ENCODE data around the gene ANXA2R. TPM values are rescaled to one million over a fixed set of nuclear protein-coding genes. Genes with fewer than 3 reads are reported as not detected.

The ANXA2R gene
- total and polyA plus RNA-seq, 9 donors = 1.1 to 2.7 (median 1.6) TPM

- Histone ChIP-seq H3K9me3 (no peaks in the 10 kb centered on the region), H3K36me3 (no peaks in the 10 kb centered on the region), H3K4me1 (ENCODE audit: insufficient read depth) (peaks cover 4% of the 10 kb centered on the region), H3K4me3 (peak overlapping the region; percentile 26), H3K27me3 (no peaks in the 10 kb centered on the region), H3K27ac (no peak overlapping the region)
- TF ChIP-seq POLR2A (IDR thresholded peaks at IDR 0.05) (no peak), CTCF (IDR thresholded peaks at IDR 0.05) (no peak), EP300 (IDR thresholded peaks at IDR 0.05) (no peak)
- no peak for DNase-seq
- intact Hi-C loops (cut with DNase I) = no loop called here
- WGBS, 3 donors = 33 to 44% (median 43%) methylated on average over 6 of the region's 6 CpGs
These were observed 20.9 kb downstream of the ANXA2R start for GRCh38 chr5:43019291-43019613.

GRCh38 chr5:43017428-43017815, 22.7 kb downstream of the ANXA2R start:
- peak in 1 of 3 donors; percentile 19 for TF ChIP-seq CTCF (IDR thresholded peaks at IDR 0.05)
- no peak for TF ChIP-seq POLR2A (IDR thresholded peaks at IDR 0.05)
- no peaks in the 10 kb centered on the region for H3K36me3 ChIP-seq
- H3K4me3 ChIP-seq = peak overlapping the region; percentile 42
- H3K27me3 ChIP-seq = no peaks in the 10 kb centered on the region
- peaks cover 4% of the 10 kb centered on the region for H3K4me1 ChIP-seq (ENCODE audit: insufficient read depth)
- WGBS, 3 donors = 13 to 23% (median 17%) methylated on average over 13 of the region's 13 CpGs
- H3K9me3 ChIP-seq = no peaks in the 10 kb centered on the region
- peak overlapping the region in 1 of 2 donors; percentile 63 for H3K27ac ChIP-seq
- DNase-seq = peak in 2 of 5 donors; percentile 30 to 41
- intact Hi-C loops (cut with DNase I) = no loop called here

GRCh38 chr5:43016217-43016779, 23.8 kb downstream of the ANXA2R start:
- H3K27me3 ChIP-seq = no peaks in the 10 kb centered on the region
- H3K9me3 ChIP-seq = no peaks in the 10 kb centered on the region
- 66 to 67% (median 67%) methylated on average over 5 of the region's 5 CpGs for WGBS, 3 donors

GRCh38 chr5:43014522-43014921, 25.6 kb downstream of the ANXA2R start:
- H3K27me3 ChIP-seq = no peaks in the 10 kb centered on the region
- H3K4me1 ChIP-seq (ENCODE audit: insufficient read depth) = peaks cover 6% of the 10 kb centered on the region
- intact Hi-C loops (cut with DNase I) = no loop called here

More at GRCh38 chr5:43016217-43016779, 23.8 kb downstream of the ANXA2R start:
- H3K4me1 ChIP-seq (ENCODE audit: insufficient read depth) = peaks cover 4% of the 10 kb centered on the region
- DNase-seq = no peak
- H3K27ac ChIP-seq = no peak overlapping the region
- TF ChIP-seq POLR2A (IDR thresholded peaks at IDR 0.05) (no peak), EP300 (IDR thresholded peaks at IDR 0.05) (no peak), CTCF (IDR thresholded peaks at IDR 0.05) (no peak)
- intact Hi-C loops (cut with DNase I) = no loop called here
- H3K4me3 ChIP-seq = no peak overlapping the region
- H3K36me3 ChIP-seq = no peaks in the 10 kb centered on the region

More at GRCh38 chr5:43014522-43014921, 25.6 kb downstream of the ANXA2R start:
- DNase-seq = no peak
- TF ChIP-seq EP300 (IDR thresholded peaks at IDR 0.05) = no peak
- no peak for TF ChIP-seq CTCF (IDR thresholded peaks at IDR 0.05)
- TF ChIP-seq POLR2A (IDR thresholded peaks at IDR 0.05) = no peak
- Histone ChIP-seq H3K36me3 (no peaks in the 10 kb centered on the region), H3K27ac (no peak overlapping the region), H3K9me3 (no peaks in the 10 kb centered on the region), H3K4me3 (no peak overlapping the region)

Data from ovary (tissue), 9 donors.